Endothelial cell of umbilical vein (primary cell): Measurements from ENCODE around the gene AFG1L. TPM values are rescaled to one million over a fixed set of nuclear protein-coding genes. Genes with fewer than 3 reads are reported as not detected.

Experiments used
- BruUV-seq: library from RNA; stranded (reverse); fragments of 400-500 nt; replicated peaks from 2 replicates; lab custom pipeline; 2021; lab: Mats Ljungman, UMichigan
- CTCF ChIA-PET: fragments of 300-600, 350-600 bp; sonication (Branson Sonifier 250); formaldehyde crosslinking; loops from one replicate; lab custom pipeline; 2021; ENCODE audit warnings: antibody characterized with exemption, inconsistent platforms; lab: Charles Lee
- POLR2A ChIA-PET: fragments of 300-600, 350-600 bp; sonication (Branson Sonifier 250); formaldehyde crosslinking; loops from one replicate; lab custom pipeline; 2021; ENCODE audit warnings: antibody characterized with exemption, inconsistent platforms; lab: Charles Lee
- DNase-seq: peaks from one replicate; pipeline ENCODE4 v3.0.0-alpha.2; 2011; ENCODE audit warnings: low read depth, low spot score
- FAIRE-seq: peaks from 2 replicates; lab custom pipeline; 2011; peaks lifted over from hg19 to GRCh38; lab: Jason Lieb, UNC
- H2AFZ ChIP-seq: 2 replicates; pipeline ENCODE4 v1.6.0; 2012; ENCODE audit warnings: low read depth, low read length, control low read depth, inconsistent platforms
- H3K27ac ChIP-seq: 2 replicates; pipeline ENCODE4 v1.5.1; 2011; ENCODE audit warnings: low read depth, mild to moderate bottlenecking, control low read depth, low read length, moderate library complexity; ENCODE audit not compliant: insufficient read depth
- H3K27me3 ChIP-seq, 2 experiments: 2 replicates each; pipeline versions ENCODE4 v1.6.0 to v1.6.1; 2011; ENCODE audit warnings: low read length in 2 of 2, mixed read lengths in 1 of 2; ENCODE audit not compliant: control insufficient read depth in 2 of 2, insufficient read depth in 2 of 2
- H3K36me3 ChIP-seq, 2 experiments: 2 replicates in 1 of 2; 3 replicates in 1 of 2; pipeline ENCODE4 v1.5.1; 2011; ENCODE audit warnings: low read length in 2 of 2, mild to moderate bottlenecking in 1 of 2, moderate library complexity in 1 of 2; ENCODE audit not compliant: control insufficient read depth in 2 of 2, insufficient read depth in 2 of 2; ENCODE audit errors: extremely low read depth in 1 of 2
- H3K4me1 ChIP-seq: 3 replicates; pipeline ENCODE4 v1.5.1; 2011; ENCODE audit warnings: mild to moderate bottlenecking, low read length; ENCODE audit not compliant: control insufficient read depth, insufficient read depth; ENCODE audit errors: extremely low read depth
- H3K4me2 ChIP-seq: 2 replicates; pipeline ENCODE4 v1.6.1; 2011; ENCODE audit warnings: low read length, control low read depth, mixed read lengths; ENCODE audit not compliant: insufficient read depth
- H3K4me3 ChIP-seq, 3 experiments: fragments of 200-600 bp in 1 of 3; sonication (generic), shearing (Covaris generic) in 1 of 3; replicated peaks in 1 of 3; 2 replicates each; pipeline ENCODE4 v1.5.1; 2011 to 2016; ENCODE audit warnings: control low read depth in 3 of 3, low read length in 3 of 3, mild to moderate bottlenecking in 2 of 3, inconsistent platforms in 1 of 3, low read depth in 1 of 3, moderate library complexity in 1 of 3; ENCODE audit not compliant: insufficient read depth in 1 of 3
- H3K79me2 ChIP-seq: 2 replicates; pipeline ENCODE4 v1.6.0; 2012; ENCODE audit warnings: low read length, inconsistent platforms; ENCODE audit not compliant: control insufficient read depth, insufficient read depth
- H3K9ac ChIP-seq: replicated peaks from 2 replicates; pipeline ENCODE3; 2011; ENCODE audit warnings: low read length, control low read depth; ENCODE audit not compliant: insufficient read depth; ENCODE audit errors: extremely low read depth
- H3K9me1 ChIP-seq: replicated peaks from 3 replicates; pipeline ENCODE4 v1.6.0; 2011; ENCODE audit warnings: mild to moderate bottlenecking, low read length; ENCODE audit not compliant: control insufficient read depth, insufficient read depth; ENCODE audit errors: extremely low read depth
- H3K9me3 ChIP-seq: replicated peaks from 2 replicates; pipeline ENCODE4 v1.5.1; 2012; ENCODE audit warnings: low read length, inconsistent platforms; ENCODE audit not compliant: control insufficient read depth, insufficient read depth
- H4K20me1 ChIP-seq: replicated peaks from 2 replicates; pipeline ENCODE3; 2011; ENCODE audit warnings: mild to moderate bottlenecking, low read length; ENCODE audit not compliant: control insufficient read depth, insufficient read depth; ENCODE audit errors: extremely low read depth
- EZH2 ChIP-seq: IDR thresholded peaks from 2 replicates; pipeline ENCODE4 v1.6.1; 2012; ENCODE audit warnings: borderline replicate concordance, low read depth, mild to moderate bottlenecking, moderate library complexity, low read length, inconsistent platforms; ENCODE audit not compliant: severe bottlenecking
- FOS ChIP-seq: IDR thresholded peaks from 2 replicates; pipeline ENCODE4 v1.6.1; 2011; ENCODE audit warnings: mild to moderate bottlenecking, low read length, moderate library complexity, borderline replicate concordance; ENCODE audit not compliant: insufficient read depth
- GATA2 ChIP-seq: IDR thresholded peaks from 2 replicates; pipeline ENCODE4 v1.7.0; 2011; ENCODE audit warnings: low read depth, mild to moderate bottlenecking, moderate library complexity, mixed read lengths, low read length; ENCODE audit not compliant: insufficient read length, insufficient read depth
- JUN ChIP-seq: IDR thresholded peaks from 2 replicates; pipeline ENCODE4 v1.6.1; 2011; ENCODE audit warnings: borderline replicate concordance, low read depth; ENCODE audit not compliant: insufficient read length, insufficient read depth
- MYC ChIP-seq: IDR thresholded peaks from one replicate; pipeline ENCODE4 v1.6.1; 2011; ENCODE audit warnings: mild to moderate bottlenecking, low read depth, low read length
- POLR2A ChIP-seq: IDR thresholded peaks from 2 replicates; pipeline ENCODE4 v1.6.1; 2012; ENCODE audit warnings: low read depth, mild to moderate bottlenecking, control low read depth, low read length
- POLR2AphosphoS5 ChIP-seq: IDR thresholded peaks from 2 replicates; pipeline ENCODE4 v1.6.1; 2012; ENCODE audit warnings: low read depth, mild to moderate bottlenecking, control low read depth, low read length, moderate library complexity; ENCODE audit not compliant: insufficient read depth
- dilution Hi-C: fragments of 300-500 bp; cut with MboI; formaldehyde crosslinking; loops from one replicate; pipeline ENCODE4 v1.15.0; 2019; ENCODE audit warnings: low sequenced_read_pairs; ENCODE audit not compliant: extremely low pct_ligation_motif_present
- intact Hi-C: fragments of 100-400 bp; cut with micrococcal nuclease; formaldehyde crosslinking; loops from one replicate; pipeline ENCODE4 v1.10.0; 2022
- polyA plus RNA-seq, 4 experiments: library from polyadenylated mRNA; depleted of rRNA in 3 of 4; stranded (reverse) in 3 of 4; unstranded in 1 of 4; fragments of >200 nt; gene quantifications; 2 replicates each; pipeline versions ENCODE4 v1.2.1 to v1.2.3, GENCODE V29; 2011 to 2012; ENCODE audit warnings: missing spikeins in 1 of 4
- total RNA-seq: library from RNA; stranded (reverse); gene quantifications from 2 replicates; pipeline ENCODE4 v1.2.3, GENCODE V29; 2021
- TF ChIP-seq, protein P1 (sequence below): IDR thresholded peaks from 2 replicates; pipeline ENCODE4 v1.6.1; 2011; ENCODE audit not compliant: insufficient read depth, insufficient read length
- TF ChIP-seq, protein P2 (sequence below), 2 donors: IDR thresholded peaks; 1 replicate in 1 of 2; 2 replicates in 1 of 2; pipeline ENCODE4 v1.5.1; 2011; ENCODE audit warnings: low read length in 2 of 2, mild to moderate bottlenecking in 2 of 2, moderate library complexity in 2 of 2, control low read depth in 1 of 2, inconsistent platforms in 1 of 2, low read depth in 1 of 2; ENCODE audit not compliant: insufficient read depth in 1 of 2; ENCODE audit errors: extremely low read depth in 1 of 2

AFG1L gene
- total and polyA plus RNA-seq, 2 donors (not counting 3 experiments of a cell fraction or from before 2014, with no cell fraction given) = 1.0 to 6.2 TPM

DNA sequence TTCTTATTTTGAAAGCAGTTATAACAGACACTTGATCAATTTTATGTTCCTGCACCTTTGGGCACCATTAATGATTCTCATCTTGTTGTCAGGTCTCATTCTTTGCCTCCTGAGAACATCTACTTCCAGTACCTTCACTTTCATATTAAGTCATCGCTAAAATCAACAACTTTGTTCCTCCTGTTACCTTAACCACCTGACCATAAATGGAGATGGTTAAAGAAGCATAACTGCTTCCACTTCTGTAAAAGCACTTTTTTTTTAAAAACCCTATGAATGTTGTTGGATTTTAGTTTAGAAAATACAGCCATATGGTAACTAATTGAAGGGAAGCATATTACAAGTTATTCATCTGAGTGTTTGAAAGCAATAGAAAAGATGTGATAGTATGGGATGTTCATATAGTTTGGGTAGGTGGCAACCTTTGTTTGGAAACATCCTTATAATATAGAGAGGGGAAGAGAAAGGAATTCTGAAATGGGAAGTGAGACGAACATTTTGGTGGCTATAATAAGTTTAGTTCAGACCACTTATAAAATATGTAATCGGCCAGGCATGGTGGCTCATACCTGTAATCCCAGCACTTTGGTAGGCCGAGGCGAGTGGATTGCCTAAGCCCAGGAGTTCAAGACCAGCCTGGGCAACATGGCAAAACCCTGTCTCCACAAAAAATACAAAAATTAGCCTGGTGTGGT lies 53.9 kb downstream of the AFG1L start:
- ChIA-PET CTCF (interaction anchor here (1.1 kb wide), 1 partner anchor 143 kb away, joined by 7 read pairs; no protein-coding TSS in a partner anchor), POLR2A (no interaction called here)
- Histone ChIP-seq H3K4me2 (no peak overlapping the region), H3K9ac (no peak overlapping the region), H3K9me3 (no peaks in the 10 kb centered on the region), H3K27ac (no peak overlapping the region), H3K79me2 (no peaks in the 10 kb centered on the region), H3K4me1 (no peaks in the 10 kb centered on the region), H3K27me3 (no peaks in the 10 kb centered on the region), H2AFZ (no peak overlapping the region), H3K36me3 (no peaks in the 10 kb centered on the region), H3K9me1 (no peaks in the 10 kb centered on the region), H3K4me3 (no peak overlapping the region), H4K20me1 (no peaks in the 10 kb centered on the region)
- FAIRE-seq = no peak
- intact Hi-C loops (no loop called here), dilution Hi-C loops (no loop called here)
- TF ChIP-seq POLR2A (no peak), POLR2AphosphoS5 (no peak), EZH2 (no peak), GATA2 (no peak), JUN (no peak), FOS (no peak), MYC (no peak)
- TF ChIP-seq, protein P1, sequence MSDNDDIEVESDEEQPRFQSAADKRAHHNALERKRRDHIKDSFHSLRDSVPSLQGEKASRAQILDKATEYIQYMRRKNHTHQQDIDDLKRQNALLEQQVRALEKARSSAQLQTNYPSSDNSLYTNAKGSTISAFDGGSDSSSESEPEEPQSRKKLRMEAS = no peak
- TF ChIP-seq, protein P2, sequence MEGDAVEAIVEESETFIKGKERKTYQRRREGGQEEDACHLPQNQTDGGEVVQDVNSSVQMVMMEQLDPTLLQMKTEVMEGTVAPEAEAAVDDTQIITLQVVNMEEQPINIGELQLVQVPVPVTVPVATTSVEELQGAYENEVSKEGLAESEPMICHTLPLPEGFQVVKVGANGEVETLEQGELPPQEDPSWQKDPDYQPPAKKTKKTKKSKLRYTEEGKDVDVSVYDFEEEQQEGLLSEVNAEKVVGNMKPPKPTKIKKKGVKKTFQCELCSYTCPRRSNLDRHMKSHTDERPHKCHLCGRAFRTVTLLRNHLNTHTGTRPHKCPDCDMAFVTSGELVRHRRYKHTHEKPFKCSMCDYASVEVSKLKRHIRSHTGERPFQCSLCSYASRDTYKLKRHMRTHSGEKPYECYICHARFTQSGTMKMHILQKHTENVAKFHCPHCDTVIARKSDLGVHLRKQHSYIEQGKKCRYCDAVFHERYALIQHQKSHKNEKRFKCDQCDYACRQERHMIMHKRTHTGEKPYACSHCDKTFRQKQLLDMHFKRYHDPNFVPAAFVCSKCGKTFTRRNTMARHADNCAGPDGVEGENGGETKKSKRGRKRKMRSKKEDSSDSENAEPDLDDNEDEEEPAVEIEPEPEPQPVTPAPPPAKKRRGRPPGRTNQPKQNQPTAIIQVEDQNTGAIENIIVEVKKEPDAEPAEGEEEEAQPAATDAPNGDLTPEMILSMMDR (IDR thresholded peaks at IDR 0.05; ENCODE audit: extremely low read depth in 1 of 2, insufficient read depth in 1 of 2, low read depth in 1 of 2, low read length in 2 of 2) = no peak
- no TSS peak for BruUV-seq
- no peak for DNase-seq
